Smooth muscle cell (in vitro differentiated cells): ENCODE results near the gene RNU11. TPM values are rescaled to one million over a fixed set of nuclear protein-coding genes. Genes with fewer than 3 reads are reported as not detected.
A peak's percentile ranks its signal among the peaks of the same experiment; 100 is the strongest.

Experiments used
- DNase-seq: peaks from one replicate; lab custom pipeline; 2025; ENCODE audit not compliant: unreplicated experiment; lab: John Stamatoyannopoulos, UW
- H2AFZ ChIP-seq: fragments of 200-600 bp; sonication (generic); 2 replicates; pipeline ENCODE4 v1.6.0; 2016; ENCODE audit warnings: antibody characterized with exemption, low read depth, mild to moderate bottlenecking
- H3F3A ChIP-seq: fragments of 200-600 bp; sonication (generic); 2 replicates; pipeline ENCODE4 v1.6.0; 2017; ENCODE audit warnings: antibody characterized with exemption, low read depth
- H3K27ac ChIP-seq: fragments of 200-600 bp; sonication (generic); 2 replicates; pipeline ENCODE4 v1.5.1; 2016; ENCODE audit warnings: low read depth, mild to moderate bottlenecking
- H3K27me3 ChIP-seq: fragments of 200-600 bp; sonication (generic); 2 replicates; pipeline ENCODE4 v1.6.1; 2016; ENCODE audit warnings: low read depth, mild to moderate bottlenecking
- H3K36me3 ChIP-seq: fragments of 200-600 bp; sonication (generic); 2 replicates; pipeline ENCODE4 v1.5.1; 2016; ENCODE audit warnings: low read depth
- H3K4me1 ChIP-seq: fragments of 200-600 bp; sonication (generic); 2 replicates; pipeline ENCODE4 v1.5.1; 2016; ENCODE audit warnings: low read depth
- H3K4me2 ChIP-seq: fragments of 200-600 bp; sonication (generic); 2 replicates; pipeline ENCODE4 v1.6.0; 2016; ENCODE audit warnings: mild to moderate bottlenecking
- H3K4me3 ChIP-seq: fragments of 200-600 bp; sonication (generic); 2 replicates; pipeline ENCODE4 v1.5.1; 2016; ENCODE audit warnings: mild to moderate bottlenecking
- H3K79me2 ChIP-seq: fragments of 200-600 bp; sonication (generic); 2 replicates; pipeline ENCODE4 v1.6.0; 2016; ENCODE audit warnings: low read depth, mild to moderate bottlenecking
- H3K9ac ChIP-seq: fragments of 200-600 bp; sonication (generic); 2 replicates; pipeline ENCODE4 v1.6.0; 2016; ENCODE audit warnings: low read depth
- H3K9me3 ChIP-seq: fragments of 200-600 bp; sonication (generic); replicated peaks from 2 replicates; pipeline ENCODE4 v1.5.1; 2016; ENCODE audit warnings: low read depth
- H4K20me1 ChIP-seq: fragments of 200-600 bp; sonication (generic); 2 replicates; pipeline ENCODE4 v1.6.0; 2016; ENCODE audit warnings: low read depth
- WGBS: methylation state at CpG from one replicate; pipeline ENCODE4 v1.1.7; 2016; ENCODE audit warnings: low lambda C conversion rate; 5-methylcytosine and 5-hydroxymethylcytosine counted together
- polyA plus RNA-seq: library from polyadenylated mRNA; unstranded; fragments of >200 nt; fragmentation: Nextera tagmentation; extraction: Ambion mirVana; gene quantifications from 2 replicates; pipeline ENCODE4 v1.2.1, GENCODE V29; 2016
- total RNA-seq: library from RNA; depleted of rRNA; stranded (reverse); fragments of >200 nt; gene quantifications from 2 replicates; pipeline ENCODE4 v1.2.3, GENCODE V29; 2014
- TF ChIP-seq, protein P1 (sequence below): fragments of 200-600 bp; sonication (generic); IDR thresholded peaks from 2 replicates; pipeline ENCODE4 v1.5.1; 2017; ENCODE audit warnings: borderline replicate concordance, mild to moderate bottlenecking, antibody characterized with exemption; ENCODE audit not compliant: insufficient read depth, poor library complexity, severe bottlenecking

The RNU11 gene
- total RNA-seq: not detected in 2 replicates
- polyA plus RNA-seq: 16.9 TPM in 1 of 2 replicates, not detected in the other

DNA sequence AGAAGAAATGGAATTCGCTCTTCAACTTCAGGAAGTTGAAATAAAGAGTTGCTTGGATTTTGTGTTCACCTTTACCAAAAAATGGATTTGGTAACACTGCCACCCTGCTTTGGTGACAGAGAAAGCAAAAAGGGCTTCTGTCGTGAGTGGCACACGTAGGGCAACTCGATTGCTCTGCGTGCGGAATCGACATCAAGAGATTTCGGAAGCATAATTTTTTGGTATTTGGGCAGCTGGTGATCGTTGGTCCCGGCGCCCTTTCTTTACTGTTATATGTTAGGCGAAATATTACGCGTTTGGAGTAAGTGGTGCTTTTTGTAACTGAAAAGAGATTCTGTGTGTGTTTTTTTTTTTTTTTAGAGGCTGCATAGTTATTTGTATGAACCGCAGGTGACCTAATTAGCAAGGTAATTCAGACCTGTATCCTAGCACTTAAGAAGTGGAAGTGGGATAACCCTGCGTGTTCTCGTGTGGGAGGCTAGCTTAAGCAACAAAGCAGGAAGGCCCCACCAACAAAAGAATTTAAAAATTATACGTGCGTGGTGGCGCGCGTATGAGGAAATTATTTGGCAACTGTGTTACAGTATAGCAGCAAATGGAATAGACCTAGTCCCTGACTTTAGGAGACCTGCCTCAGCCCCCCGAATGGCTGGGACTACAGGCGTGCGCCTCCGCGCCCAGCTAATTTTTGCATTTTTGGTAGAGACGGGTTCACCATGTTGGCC lies at the start of gene RNU11:
Gene RNU11, plus strand, starts transcription at position 127 of the 725 bp plus-strand sequence.
- Histone ChIP-seq H3F3A (no peaks in the 10 kb centered on the region), H3K4me3 (peak within 1 kb of the TSS; percentile 41), H3K4me1 (peaks cover 4% of the 10 kb centered on the region), H3K36me3 (no peaks in the 10 kb centered on the region), H3K9me3 (no peaks in the 10 kb centered on the region), H2AFZ (peak within 1 kb of the TSS; percentile 73), H4K20me1 (no peaks in the 10 kb centered on the region), H3K27ac (peak within 1 kb of the TSS; percentile 99), H3K4me2 (peak within 1 kb of the TSS; percentile 80), H3K9ac (peak within 1 kb of the TSS; percentile 98), H3K27me3 (no peaks in the 10 kb centered on the region), H3K79me2 (no peaks in the 10 kb centered on the region)
- peak; percentile 36 for DNase-seq
- TF ChIP-seq, protein P1, sequence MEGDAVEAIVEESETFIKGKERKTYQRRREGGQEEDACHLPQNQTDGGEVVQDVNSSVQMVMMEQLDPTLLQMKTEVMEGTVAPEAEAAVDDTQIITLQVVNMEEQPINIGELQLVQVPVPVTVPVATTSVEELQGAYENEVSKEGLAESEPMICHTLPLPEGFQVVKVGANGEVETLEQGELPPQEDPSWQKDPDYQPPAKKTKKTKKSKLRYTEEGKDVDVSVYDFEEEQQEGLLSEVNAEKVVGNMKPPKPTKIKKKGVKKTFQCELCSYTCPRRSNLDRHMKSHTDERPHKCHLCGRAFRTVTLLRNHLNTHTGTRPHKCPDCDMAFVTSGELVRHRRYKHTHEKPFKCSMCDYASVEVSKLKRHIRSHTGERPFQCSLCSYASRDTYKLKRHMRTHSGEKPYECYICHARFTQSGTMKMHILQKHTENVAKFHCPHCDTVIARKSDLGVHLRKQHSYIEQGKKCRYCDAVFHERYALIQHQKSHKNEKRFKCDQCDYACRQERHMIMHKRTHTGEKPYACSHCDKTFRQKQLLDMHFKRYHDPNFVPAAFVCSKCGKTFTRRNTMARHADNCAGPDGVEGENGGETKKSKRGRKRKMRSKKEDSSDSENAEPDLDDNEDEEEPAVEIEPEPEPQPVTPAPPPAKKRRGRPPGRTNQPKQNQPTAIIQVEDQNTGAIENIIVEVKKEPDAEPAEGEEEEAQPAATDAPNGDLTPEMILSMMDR: no peak
- WGBS: 5% methylated on average over 28 of the region's 28 CpGs

GRCh38 chr1:28601696-28602095 lies 46.7 kb upstream of the RNU11 start:
- Histone ChIP-seq H2AFZ (no peak overlapping the region), H3K79me2 (no peaks in the 10 kb centered on the region)
- TF ChIP-seq, protein P1: no peak

GRCh38 chr1:28602536-28603439 lies 45.6 kb upstream of the RNU11 start:
- Histone ChIP-seq H3F3A (peaks cover 7% of the 10 kb centered on the region), H3K9me3 (no peaks in the 10 kb centered on the region), H3K36me3 (peaks cover 6% of the 10 kb centered on the region), H2AFZ (no peak overlapping the region), H3K4me2 (no peak overlapping the region), H3K79me2 (no peaks in the 10 kb centered on the region), H3K4me1 (no peaks in the 10 kb centered on the region), H3K27ac (peak overlapping the region; percentile 70), H4K20me1 (no peaks in the 10 kb centered on the region), H3K27me3 (no peaks in the 10 kb centered on the region), H3K9ac (no peak overlapping the region), H3K4me3 (no peak overlapping the region)
- DNase-seq: no peak
- TF ChIP-seq, protein P1: peak; percentile 66
- 75% methylated on average over 15 of the region's 15 CpGs for WGBS

More at GRCh38 chr1:28601696-28602095, 46.7 kb upstream of the RNU11 start:
- Histone ChIP-seq H3F3A (peaks cover 7% of the 10 kb centered on the region), H3K36me3 (peaks cover 6% of the 10 kb centered on the region), H3K27ac (peak overlapping the region; percentile 70), H3K4me3 (no peak overlapping the region), H3K9ac (peak overlapping the region; percentile 36), H3K9me3 (no peaks in the 10 kb centered on the region), H3K27me3 (no peaks in the 10 kb centered on the region), H3K4me2 (peak overlapping the region; percentile 58), H4K20me1 (no peaks in the 10 kb centered on the region), H3K4me1 (no peaks in the 10 kb centered on the region)
- 3% methylated on average over 3 of the region's 3 CpGs for WGBS
- DNase-seq: no peak
